GM12892 (cell line): ENCODE measurements around the gene CD247.

Source experiments
- POLR2A ChIP-seq: IDR thresholded peaks from 2 replicates; pipeline ENCODE4 v1.6.1; 2011; ENCODE audit warnings: low read depth, low read length, control low read depth
- POLR2AphosphoS5 ChIP-seq: IDR thresholded peaks from 2 replicates; pipeline ENCODE4 v1.6.1; 2011; ENCODE audit warnings: low read depth, low read length, control low read depth
- TAF1 ChIP-seq: IDR thresholded peaks from 2 replicates; pipeline ENCODE4 v1.6.1; 2011; ENCODE audit warnings: low read depth, mild to moderate bottlenecking, control low read depth, low read length, borderline replicate concordance

DNA sequence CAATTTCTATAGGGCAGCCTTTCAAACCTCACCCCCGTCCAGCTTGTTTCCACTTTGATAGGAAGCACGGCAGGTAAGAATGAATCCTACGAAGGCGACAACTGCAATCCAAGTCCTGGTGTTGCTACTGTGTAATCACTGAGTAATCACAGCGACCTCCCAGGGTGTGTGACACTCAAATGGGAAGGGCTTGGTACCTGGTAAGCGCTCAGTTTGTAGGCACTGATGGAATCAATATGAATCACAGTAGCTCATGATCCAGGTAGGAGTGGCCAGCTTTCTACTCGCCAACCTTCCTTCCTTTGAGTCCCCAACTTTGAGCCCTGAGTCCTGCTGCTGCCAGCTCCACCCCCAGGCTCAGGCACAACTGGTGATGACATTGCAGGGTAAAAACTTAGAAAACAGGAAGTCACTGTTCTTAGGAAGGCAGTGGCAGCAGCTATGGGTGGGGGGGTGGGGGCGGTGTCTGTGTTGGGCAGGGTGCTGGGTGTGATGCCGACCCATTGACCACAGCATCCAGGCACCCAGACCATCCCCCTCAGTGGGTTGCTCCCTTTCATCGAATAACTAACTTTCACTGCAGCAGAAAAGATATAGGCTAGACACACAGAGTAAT is 70.7 kb downstream of the CD247 start:
- TF ChIP-seq POLR2A (no peak), POLR2AphosphoS5 (no peak), TAF1 (no peak)
